ENCODE data around the gene HLA-F. TPM values are rescaled to one million over a fixed set of nuclear protein-coding genes. Genes with fewer than 3 reads are reported as not detected.

HLA-F gene
- total RNA-seq, 6 experiments from 2014 or later = 9.8 to 41.3 (median 26.4) TPM

- no peaks in the 10 kb centered on the region for H3K36me3 ChIP-seq
- 55% methylated on average over 5 of the region's 5 CpGs for WGBS (ENCODE audit: insufficient coverage, low coverage, low lambda C conversion rate, missing lambda C conversion rate)
- TF ChIP-seq POLR2A (IDR thresholded peaks at IDR 0.05) (no peak), CTCF (IDR thresholded peaks at IDR 0.05) (no peak)
- no peaks in the 10 kb centered on the region for H3K9me3 ChIP-seq
- H3K27me3 ChIP-seq = no peaks in the 10 kb centered on the region
- DNase-seq = no peak
- no peak overlapping the region for H3K4me3 ChIP-seq
- H3K4me1 ChIP-seq = peaks cover 0 to 6% (median 3%) of the 10 kb centered on the region in 4 donors
- H3K27ac ChIP-seq = peak overlapping the region; percentile 64 to 72 (median 65)
- no peak for ATAC-seq
- intact Hi-C loops (cut with DNase I) = no loop called here
Measured at GRCh38 chr6:29749668-29750067, 26.4 kb downstream of the HLA-F start.

GRCh38 chr6:29750709-29751108, 27.5 kb downstream of the HLA-F start:
- TF ChIP-seq POLR2A (IDR thresholded peaks at IDR 0.05) (no peak), CTCF (IDR thresholded peaks at IDR 0.05) (no peak)
- Histone ChIP-seq H3K27ac (no peak overlapping the region), H3K27me3 (no peaks in the 10 kb centered on the region), H3K4me1 (peaks cover 0 to 6% (median 3%) of the 10 kb centered on the region in 4 donors), H3K36me3 (no peaks in the 10 kb centered on the region), H3K9me3 (no peaks in the 10 kb centered on the region), H3K4me3 (no peak overlapping the region)
- intact Hi-C loops (cut with DNase I) = no loop called here
- 52% methylated on average over 3 of the region's 6 CpGs for WGBS (ENCODE audit: insufficient coverage, low coverage, low lambda C conversion rate, missing lambda C conversion rate)
- ATAC-seq (no peak), DNase-seq (no peak)

GRCh38 chr6:29751480-29751879, 28.2 kb downstream of the HLA-F start:
- DNase-seq (no peak), ATAC-seq (no peak)
- intact Hi-C loops (cut with DNase I) = no loop called here
- peak overlapping the region; percentile 80 to 92 (median 88) for H3K27ac ChIP-seq
- no peaks in the 10 kb centered on the region for H3K36me3 ChIP-seq
- no peaks in the 10 kb centered on the region for H3K27me3 ChIP-seq
- 100% methylated on average over 3 of the region's 3 CpGs for WGBS (ENCODE audit: insufficient coverage, low coverage, low lambda C conversion rate, missing lambda C conversion rate)
- TF ChIP-seq CTCF (IDR thresholded peaks at IDR 0.05) (no peak), POLR2A (IDR thresholded peaks at IDR 0.05) (no peak)
- H3K4me3 ChIP-seq = peak overlapping the region in 2 of 3 donors; percentile 64 to 65
- peaks cover 0 to 6% (median 3%) of the 10 kb centered on the region in 4 donors for H3K4me1 ChIP-seq
- H3K9me3 ChIP-seq = no peaks in the 10 kb centered on the region

DNA sequence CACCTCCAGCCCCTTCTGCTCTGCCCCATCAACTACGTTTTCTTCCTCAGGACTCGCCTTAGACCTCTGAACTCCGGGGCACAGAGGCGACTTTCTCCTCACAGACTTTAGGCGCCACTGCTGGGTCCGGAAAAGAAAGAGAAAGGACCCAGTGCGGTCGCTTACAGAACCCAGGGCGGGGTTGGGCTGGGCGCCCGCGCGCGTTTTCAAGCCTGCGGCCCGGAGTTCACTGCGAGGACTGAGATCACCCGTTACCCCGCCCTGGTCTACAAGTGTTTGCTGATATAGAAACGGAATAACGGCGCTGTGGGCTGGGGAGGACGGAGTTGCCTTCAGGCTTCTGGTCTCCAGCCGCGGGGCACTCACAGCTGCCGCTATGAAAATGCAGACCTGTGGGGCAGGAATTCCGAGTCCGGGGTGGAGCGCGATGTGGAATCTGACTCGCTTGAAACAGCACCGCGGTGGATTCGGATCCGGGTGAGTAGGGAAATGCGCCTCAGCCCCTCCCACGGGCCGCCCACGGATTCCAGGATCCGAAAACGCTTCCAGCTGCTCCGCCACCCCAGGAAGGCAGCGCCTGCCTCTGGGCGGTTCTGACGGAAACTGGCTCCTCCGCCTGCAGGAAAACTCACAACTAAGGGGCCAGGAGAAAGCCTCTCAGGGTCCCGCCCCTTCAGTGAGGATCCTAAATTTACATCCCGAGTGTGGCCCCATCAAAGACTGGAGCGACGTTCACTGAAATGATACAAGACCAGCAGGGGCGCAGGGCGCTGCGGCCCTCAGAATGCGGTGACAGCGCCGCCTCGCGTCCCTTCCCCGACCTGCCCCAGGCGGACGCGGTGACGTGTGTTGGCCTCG, 29.4 kb downstream of the HLA-F start:
- 0% methylated on average over 35 of the region's 64 CpGs for WGBS (ENCODE audit: insufficient coverage, low coverage, low lambda C conversion rate, missing lambda C conversion rate)
- no peaks in the 10 kb centered on the region for H3K27me3 ChIP-seq

More for the DNA sequence above, 29.4 kb downstream of the HLA-F start:
- peak; percentile 89 to 93 (median 92) for DNase-seq
- Histone ChIP-seq H3K4me1 (peaks cover 0 to 6% (median 3%) of the 10 kb centered on the region in 4 donors), H3K9me3 (no peaks in the 10 kb centered on the region), H3K27ac (peak overlapping the region; percentile 80 to 92 (median 88)), H3K36me3 (no peaks in the 10 kb centered on the region), H3K4me3 (peak overlapping the region; percentile 64 to 65 (median 64))
- ATAC-seq = peak; percentile 82 to 87 (median 83)
- TF ChIP-seq POLR2A (IDR thresholded peaks at IDR 0.05) (peak; percentile 61), CTCF (IDR thresholded peaks at IDR 0.05) (peak; percentile 88 to 97 (median 92))
- intact Hi-C loops (cut with DNase I) = no loop called here

All from right lobe of liver (tissue), 6 donors.